CD4-positive, alpha-beta T cell treated with Interleukin-15 for 1 hour (primary cell): ENCODE data around the gene CHD9.
"Not testable (repeated sequence)": the region's sequence is repeated elsewhere in the genome, so short reads cannot be mapped to it uniquely, and the experiment has no call there.

Experiments
- DNase-seq: peaks from one replicate; pipeline ENCODE4 v3.0.0-alpha.2; 2020

The CHD9 gene

DNA sequence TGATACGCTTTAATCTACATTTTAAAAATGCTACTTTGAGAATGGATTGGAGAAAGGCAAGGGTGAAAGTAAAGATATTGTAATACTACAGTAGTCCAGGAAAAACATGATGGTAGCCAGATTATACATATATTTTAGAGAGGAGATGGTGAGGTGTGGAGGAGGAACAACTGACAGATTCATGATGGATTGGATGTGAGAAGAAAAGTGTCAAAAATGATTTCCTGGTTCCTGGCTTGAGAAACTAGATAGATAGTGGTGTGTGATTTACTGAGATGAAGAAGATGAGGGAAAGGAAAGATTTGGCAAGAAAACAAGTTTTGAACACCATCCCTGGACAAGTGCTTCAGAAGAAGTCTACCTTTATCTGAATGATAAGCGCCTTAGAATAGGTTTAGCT is 80.5 kb downstream of the CHD9 start:
- no peak for DNase-seq

GRCh38 chr16:53142823-53143568 is 88.2 kb downstream of the CHD9 start:
- no peak for DNase-seq

DNA sequence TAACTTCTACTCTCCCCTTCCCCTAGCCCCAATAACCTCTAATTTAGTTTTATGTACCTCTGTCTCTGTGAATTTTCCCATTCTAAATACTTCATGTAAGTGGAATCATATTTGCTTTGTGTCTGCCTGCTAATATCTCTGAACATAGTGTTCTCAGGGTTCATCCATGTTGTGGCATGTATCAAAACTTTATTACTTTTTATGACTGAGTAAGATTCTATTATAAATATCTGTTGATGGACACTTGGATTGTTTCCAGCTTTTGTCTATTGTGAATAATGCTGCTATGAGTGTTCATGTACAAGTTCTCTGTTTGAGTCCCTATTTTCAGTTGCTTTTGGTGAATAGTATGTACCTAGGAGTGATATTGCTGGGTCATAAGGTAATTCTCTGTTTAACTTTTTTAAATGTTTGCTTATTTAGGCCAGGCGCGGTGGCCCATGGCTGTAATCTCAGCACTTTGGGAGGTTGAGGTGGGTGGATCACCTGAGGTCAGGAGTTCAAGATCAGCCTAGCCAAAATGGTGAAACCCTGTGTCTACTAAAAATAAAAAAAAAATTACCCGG is 92.8 kb downstream of the CHD9 start:
- DNase-seq, result no peak

DNA sequence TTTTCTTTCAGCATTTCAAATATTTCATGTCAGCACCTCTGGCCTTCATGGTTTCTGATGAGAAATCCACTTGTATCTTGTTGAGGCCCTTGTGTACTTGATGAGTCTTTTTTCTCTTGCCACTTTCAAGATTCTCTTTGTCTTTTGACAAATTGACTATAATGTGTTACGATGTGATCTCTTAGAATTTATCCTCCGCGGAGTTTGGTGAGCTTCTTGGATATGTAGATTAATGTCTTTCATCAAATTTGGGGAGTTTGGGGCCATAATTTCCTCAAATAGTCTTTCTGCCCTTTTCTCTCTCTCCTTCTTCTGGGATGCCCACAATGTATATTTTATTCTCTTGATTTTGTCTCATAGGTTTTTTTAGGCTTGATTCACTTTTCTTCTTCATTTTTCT is 96.0 kb downstream of the CHD9 start:
- no peak for DNase-seq

DNA sequence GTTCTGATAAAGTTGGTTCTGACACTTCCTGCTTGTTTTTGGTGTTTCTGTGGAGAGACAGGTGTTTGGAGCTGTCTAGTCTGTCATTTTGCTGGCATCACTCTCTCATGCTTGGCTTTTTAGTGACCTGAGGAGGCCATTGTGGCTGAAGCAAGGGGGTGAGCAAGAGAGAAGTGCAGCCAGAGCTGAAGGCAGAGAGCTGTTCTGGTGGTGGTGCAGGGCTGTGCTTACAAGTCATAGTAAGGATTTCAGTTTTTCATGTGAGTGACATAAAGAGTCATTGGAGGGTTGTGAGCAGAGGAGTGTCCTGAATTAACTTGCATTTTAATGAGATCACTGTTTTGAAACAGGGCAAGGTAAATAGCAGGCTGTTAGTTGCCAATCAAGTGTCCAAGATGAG is 97.5 kb downstream of the CHD9 start:
- DNase-seq, result no peak

- DNase-seq, result no peak
Observed at GRCh38 chr16:53153130-53153529, 98.3 kb downstream of the CHD9 start.

GRCh38 chr16:53154513-53154912 is 99.7 kb downstream of the CHD9 start:
- DNase-seq, result no peak

- DNase-seq, result no peak
Observed at GRCh38 chr16:53156516-53156915, 101.7 kb downstream of the CHD9 start.

DNA sequence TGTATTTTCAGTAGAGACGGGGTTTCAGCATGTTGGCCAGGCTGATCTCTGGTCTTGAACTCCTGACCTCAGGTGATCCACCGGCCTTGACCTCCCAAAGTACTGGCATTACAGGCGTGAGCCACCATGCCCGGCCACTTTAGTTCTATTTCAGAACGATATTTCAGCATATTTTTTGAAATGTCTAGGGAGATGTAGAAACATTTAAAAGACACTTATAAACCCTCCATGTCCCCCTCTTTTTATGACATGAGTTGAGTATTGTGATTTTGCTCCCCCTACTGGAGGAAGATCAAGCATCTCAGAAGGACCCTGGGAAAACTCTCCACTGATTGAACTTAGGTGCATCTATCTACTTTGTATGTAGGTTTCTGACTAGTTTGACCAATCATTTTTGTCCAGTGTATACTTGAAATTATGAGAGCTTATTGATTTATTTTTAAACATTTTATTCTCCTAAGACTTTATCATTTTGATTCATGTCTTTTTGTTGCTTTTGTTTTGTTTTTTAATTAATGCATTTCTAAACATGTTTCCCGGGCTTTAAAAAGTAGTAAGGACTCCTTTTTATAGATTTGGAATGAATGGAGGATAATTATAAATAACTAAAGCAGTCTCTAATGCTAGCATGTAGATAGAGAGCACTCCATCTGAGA is 105.1 kb downstream of the CHD9 start:
- no peak for DNase-seq

DNA sequence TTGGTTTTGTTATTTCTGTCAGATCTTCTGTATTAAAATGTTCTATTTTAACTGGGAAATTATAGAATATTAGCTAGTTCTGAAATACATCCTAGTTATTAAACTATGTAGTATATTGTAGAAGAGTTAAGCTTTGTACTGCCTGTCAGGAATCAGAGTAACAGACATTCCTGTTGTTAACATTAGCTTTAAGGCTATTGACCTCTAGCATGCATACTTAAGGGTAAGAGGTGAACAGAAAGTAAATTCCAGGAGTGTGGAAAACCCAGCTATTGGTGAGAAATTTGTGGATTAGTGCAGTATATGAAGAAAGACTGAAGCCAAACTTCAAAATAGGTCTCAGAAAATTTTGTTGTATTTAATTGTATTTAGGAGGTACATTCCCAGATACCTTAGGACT is 111.3 kb downstream of the CHD9 start:
- DNase-seq, result no peak

GRCh38 chr16:53168744-53169143 is 114.0 kb downstream of the CHD9 start:
- DNase-seq, result no peak

GRCh38 chr16:53172517-53172916 is 117.7 kb downstream of the CHD9 start:
- no peak for DNase-seq

GRCh38 chr16:53175118-53175517 is 120.3 kb downstream of the CHD9 start:
- no peak for DNase-seq

DNA sequence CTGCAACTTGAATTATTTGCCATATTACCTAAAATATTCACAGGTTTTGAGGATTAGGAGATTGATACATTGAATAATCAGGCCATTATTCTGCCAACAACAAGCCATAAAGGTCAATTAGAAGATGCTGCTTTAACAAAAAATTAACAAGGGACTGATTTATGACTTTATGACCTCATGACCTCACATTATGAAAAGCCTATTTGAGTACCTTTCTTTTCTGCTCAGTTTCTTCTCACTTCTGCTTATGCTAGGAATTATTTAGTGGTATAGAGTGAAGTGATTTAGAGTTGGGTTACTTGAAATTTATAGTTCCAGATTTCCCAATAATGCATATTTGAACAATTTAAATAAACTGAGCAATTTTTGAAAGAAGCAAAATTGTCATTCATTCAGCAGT is 121.6 kb downstream of the CHD9 start:
- DNase-seq, result no peak

DNA sequence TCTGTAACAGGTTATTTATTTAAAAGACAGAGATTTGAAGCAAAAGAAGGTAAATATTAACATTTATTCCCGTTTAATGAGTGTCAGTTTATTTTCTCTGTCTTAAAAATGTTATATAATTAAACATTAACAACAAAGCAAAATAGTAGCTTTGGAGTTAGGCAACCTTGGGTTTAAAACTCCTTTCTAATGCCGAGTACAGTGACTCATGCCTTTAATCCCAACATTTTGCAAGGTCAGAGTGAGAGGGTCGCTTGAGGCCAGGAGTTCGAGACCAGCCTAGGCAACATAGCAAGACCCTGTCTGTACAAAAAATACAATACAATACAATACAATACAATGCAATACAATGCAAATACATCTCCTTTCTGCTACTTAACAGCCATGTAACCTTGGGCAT is 128.7 kb downstream of the CHD9 start:
- DNase-seq, result no peak

DNA sequence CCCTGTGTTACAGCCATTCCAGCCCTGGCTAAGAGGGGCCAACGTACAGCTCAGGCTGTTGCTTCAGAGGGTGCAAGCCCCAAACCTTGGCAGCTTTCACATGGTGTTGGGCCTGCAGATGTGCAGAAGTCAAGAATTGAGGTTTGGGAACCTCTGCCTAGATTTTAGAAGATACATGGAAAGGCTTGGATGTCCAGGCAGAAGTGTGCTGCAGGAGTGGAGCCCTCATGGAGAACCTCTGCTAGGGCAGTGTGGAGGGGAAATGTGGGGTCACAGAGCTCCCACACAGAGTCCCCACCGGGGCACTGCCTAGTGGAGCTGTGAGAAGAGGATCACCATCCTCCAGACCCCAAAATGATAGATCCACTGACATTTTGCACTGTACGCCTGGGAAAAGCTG is 130.9 kb downstream of the CHD9 start:
- not testable (repeated sequence) for DNase-seq

GRCh38 chr16:53187775-53188174 is 133.0 kb downstream of the CHD9 start:
- DNase-seq, result no peak

DNA sequence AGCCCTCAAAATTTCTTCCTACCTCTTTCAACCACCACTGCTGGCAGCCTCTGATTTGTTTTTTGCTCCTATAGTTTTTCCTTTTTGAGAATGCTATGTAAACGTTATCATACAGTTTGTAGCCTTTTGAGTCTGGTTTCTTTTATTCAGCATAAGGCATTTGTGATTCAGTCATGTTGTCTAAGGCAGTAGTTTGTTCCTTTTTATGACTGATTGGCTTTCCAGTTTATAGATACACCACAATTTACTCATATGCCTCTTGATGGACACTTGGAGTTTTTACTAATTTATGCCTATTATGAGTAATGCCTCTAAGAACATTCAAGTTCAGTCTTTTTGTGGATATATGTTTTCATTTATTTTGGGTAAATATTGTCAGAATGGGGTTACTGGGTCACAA is 136.6 kb downstream of the CHD9 start:
- no peak for DNase-seq

- DNase-seq, result no peak
Observed at GRCh38 chr16:53198933-53199332, 144.1 kb downstream of the CHD9 start.

DNA sequence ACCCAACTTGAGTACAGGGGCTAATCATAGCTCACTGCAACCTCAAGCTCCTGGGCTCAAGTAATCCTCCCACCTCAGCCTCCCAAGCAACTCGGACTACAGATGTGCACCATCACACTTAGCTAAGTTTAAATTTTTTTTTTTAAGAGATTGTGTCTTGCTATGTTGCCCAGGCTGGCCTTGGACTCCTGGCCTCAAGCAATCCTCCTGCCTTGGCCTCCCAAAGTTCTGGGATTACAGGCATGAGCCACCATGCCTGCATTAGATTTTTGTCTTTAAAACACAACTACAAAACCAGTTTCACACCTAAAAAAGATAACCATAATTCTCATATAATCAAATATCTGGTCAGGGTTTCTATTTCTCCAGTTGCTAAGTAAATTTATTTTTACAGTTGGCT is 147.1 kb downstream of the CHD9 start:
- no peak for DNase-seq

DNA sequence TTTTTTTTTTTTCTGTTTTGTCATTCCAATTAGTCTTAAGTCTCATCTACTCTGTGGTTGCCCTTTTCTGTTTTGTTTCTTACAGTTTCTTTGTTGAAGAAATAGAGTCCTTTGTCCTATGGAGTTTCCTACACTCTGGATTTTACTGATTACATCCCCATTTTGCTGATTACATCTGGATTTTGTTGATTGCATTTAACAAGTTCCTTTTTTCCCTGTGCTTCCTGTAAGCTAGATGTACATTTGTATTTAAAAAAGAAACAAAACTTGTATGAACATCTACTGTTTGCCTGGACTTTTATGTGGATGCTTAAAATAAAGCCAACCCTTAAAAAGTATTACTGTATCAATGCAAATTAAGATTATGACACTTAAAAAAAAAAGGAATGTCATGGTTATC is 147.6 kb downstream of the CHD9 start:
- no peak for DNase-seq

- peak; percentile 23 for DNase-seq
Observed at GRCh38 chr16:53207810-53208752, 153.3 kb downstream of the CHD9 start.

- DNase-seq, result no peak
Observed at GRCh38 chr16:53209429-53209828, 154.6 kb downstream of the CHD9 start.
